ENCODE measurements around the gene CORO6.
A peak's percentile ranks its signal among the peaks of the same experiment; 100 is the strongest.

Gene CORO6

GRCh38 chr17:29640413-29640812 is 17.7 kb upstream of the CORO6 start:
- H3K4me3 ChIP-seq (ENCODE audit: low read depth, low read length): no peak overlapping the region
- DNase-seq (ENCODE audit: low read depth): peak; percentile 69

GRCh38 chr17:29633886-29634285 is 11.2 kb upstream of the CORO6 start:
- H3K4me3 ChIP-seq (ENCODE audit: low read depth, low read length): no peak overlapping the region
- no peak for DNase-seq (ENCODE audit: low read depth)

- DNase-seq (ENCODE audit: low read depth): no peak
- H3K4me3 ChIP-seq (ENCODE audit: low read depth, low read length): no peak overlapping the region
Measured at GRCh38 chr17:29630630-29631193, 8.0 kb upstream of the CORO6 start.

DNA sequence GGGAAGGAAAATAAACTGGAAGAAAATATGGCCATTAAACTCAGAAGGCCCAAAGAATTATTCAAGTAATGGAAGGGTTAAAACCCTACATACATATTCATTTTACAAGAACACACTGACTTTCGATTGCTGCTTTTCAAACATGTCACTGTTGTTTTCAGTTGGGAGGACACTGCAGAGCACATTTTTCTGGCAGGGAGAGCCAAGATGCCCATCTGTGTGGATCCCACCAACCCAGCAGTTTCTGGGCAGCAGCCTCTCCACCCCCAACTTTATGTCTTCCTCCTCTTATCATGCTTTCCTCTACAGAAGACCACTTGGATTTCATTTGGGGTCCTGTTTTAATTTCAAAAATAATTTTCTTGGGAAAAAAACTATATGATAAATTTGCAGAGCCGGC is 7.1 kb upstream of the CORO6 start:
- H3K4me3 ChIP-seq (ENCODE audit: low read depth, low read length): no peak overlapping the region
- no peak for DNase-seq (ENCODE audit: low read depth)

DNA sequence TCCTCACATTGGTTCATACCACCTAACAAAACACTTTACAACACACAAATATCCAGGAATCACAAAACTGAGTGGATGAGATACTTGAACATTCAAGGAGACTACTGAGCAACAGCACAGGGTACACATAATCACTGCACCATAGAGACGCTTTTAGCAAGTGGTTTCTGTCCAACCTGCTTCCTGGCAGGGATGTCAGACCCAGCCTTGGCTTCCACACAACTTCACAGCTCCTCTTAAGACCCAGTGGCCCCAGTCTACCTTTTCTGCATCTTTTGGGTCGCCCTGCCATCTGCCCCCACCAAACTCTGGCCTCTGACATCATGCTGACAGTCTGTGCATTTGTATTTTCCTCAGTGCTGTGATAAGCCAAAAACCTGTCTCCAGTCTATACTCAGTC is 5.9 kb upstream of the CORO6 start:
- no peak for DNase-seq (ENCODE audit: low read depth)

GRCh38 chr17:29627951-29628350 is 5.2 kb upstream of the CORO6 start:
- no peak overlapping the region for H3K4me3 ChIP-seq (ENCODE audit: low read depth, low read length)
- no peak for DNase-seq (ENCODE audit: low read depth)

More for the DNA sequence above, 5.9 kb upstream of the CORO6 start:
- no peak overlapping the region for H3K4me3 ChIP-seq (ENCODE audit: low read depth, low read length)

GRCh38 chr17:29625037-29625750 is 2.5 kb upstream of the CORO6 start:
- no peak for DNase-seq (ENCODE audit: low read depth)
- H3K4me3 ChIP-seq (ENCODE audit: low read depth, low read length): no peak overlapping the region

DNA sequence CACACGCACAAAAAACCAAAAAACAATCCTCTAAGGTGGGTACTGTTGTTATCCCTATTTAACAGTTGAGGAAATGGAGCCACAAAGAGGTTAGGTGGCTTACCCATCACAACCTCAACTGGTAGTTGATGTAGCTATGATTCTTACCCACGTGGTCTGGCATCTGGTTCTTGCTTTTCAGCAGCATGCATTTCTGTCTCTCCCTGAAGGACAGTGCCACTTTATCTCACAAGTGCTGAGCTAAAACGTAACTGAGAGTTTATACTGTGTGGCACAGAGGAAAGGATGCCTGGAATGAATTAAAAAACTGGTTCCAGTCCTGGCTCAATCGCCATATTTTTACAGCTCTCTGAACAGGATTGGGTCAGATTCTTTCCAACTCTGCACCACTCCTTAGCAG is 1.9 kb upstream of the CORO6 start:
- H3K4me3 ChIP-seq (ENCODE audit: low read depth, low read length): no peak overlapping the region
- DNase-seq (ENCODE audit: low read depth): no peak

DNA sequence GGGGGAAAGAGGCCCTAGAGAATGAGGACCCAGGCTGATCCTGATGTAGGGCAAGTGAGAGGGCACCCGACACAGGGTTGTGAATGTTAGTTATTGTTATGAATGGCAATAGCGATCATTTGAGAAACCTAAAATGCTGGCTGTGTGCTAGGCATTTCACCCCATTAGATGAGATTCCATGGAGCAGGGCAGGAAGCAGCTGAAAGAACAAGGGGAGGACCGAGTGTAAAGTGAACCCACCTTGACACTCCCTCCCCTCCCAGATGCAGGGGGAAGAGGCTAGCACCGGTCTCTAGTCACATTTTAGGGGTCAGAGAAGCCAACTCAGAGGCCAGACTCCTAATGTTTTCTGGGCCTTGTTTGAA is 553 bp upstream of the CORO6 start:
- H3K4me3 ChIP-seq (ENCODE audit: low read depth, low read length): peak overlapping the region; percentile 76
- DNase-seq (ENCODE audit: low read depth): no peak

GRCh38 chr17:29621751-29622194 is 939 bp downstream of the CORO6 start:
- H3K4me3 ChIP-seq (ENCODE audit: low read depth, low read length): peak overlapping the region; percentile 76

DNA sequence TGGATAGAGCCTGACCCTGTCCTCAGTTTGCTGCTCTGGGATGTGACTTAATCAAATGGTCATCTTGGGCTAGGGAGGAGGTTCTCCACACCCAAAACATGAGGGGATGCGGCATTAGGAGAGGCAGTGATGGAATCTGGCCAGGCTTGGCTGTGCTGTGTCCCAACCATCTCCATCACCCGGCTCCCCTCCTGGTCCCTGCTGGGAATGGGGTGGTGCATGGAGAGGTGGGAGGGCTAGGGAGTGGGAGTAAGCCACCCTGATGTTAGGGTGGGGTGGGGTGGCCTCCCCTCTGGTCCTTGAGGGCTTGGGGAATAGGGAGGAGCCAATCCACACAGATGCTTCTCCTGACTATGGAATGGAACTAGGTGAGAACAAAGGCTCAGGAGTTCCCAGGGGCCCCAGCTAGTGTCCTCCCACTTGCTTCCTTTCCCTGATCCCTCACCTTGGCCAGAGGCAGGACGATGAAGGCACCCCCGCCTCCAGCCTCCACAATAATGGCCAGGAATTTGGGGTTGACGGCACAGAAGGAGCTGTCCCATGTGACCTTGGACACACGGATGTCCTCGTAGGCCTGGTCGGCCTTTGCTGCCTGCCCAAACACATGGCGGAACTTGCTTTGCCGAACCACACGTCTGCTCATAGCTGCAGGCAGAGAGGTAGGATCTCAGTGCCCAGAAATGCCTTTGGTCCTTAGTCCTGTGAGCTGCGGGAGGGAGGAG is 1.8 kb downstream of the CORO6 start:
- no peak for DNase-seq (ENCODE audit: low read depth)
- H3K4me3 ChIP-seq (ENCODE audit: low read depth, low read length): no peak overlapping the region

More at GRCh38 chr17:29621751-29622194, 939 bp downstream of the CORO6 start:
- DNase-seq (ENCODE audit: low read depth): no peak

DNA sequence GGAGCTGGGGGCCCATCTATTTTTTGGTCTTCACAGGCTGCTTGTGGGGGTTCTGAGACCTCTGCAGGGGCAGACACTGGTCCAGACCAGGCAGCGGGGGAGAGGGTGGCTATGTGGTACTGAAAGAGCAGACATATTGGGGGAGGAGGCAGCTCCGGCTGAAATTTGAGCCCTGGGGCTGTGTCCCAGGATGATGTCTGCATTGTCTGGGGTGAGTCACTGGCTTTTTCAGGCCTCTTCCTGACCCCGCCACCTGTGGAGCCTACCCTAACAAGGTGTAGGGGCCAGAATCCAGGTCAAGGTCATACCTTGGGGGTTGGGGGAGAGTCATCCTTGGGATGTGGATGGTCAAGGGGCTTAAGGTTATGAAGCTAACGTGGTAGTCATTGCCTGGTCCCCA is 2.4 kb downstream of the CORO6 start:
- no peak for DNase-seq (ENCODE audit: low read depth)

GRCh38 chr17:29619251-29619650 is 3.5 kb downstream of the CORO6 start:
- no peak overlapping the region for H3K4me3 ChIP-seq (ENCODE audit: low read depth, low read length)
- DNase-seq (ENCODE audit: low read depth): no peak

More for the DNA sequence above, 2.4 kb downstream of the CORO6 start:
- H3K4me3 ChIP-seq (ENCODE audit: low read depth, low read length): no peak overlapping the region

DNA sequence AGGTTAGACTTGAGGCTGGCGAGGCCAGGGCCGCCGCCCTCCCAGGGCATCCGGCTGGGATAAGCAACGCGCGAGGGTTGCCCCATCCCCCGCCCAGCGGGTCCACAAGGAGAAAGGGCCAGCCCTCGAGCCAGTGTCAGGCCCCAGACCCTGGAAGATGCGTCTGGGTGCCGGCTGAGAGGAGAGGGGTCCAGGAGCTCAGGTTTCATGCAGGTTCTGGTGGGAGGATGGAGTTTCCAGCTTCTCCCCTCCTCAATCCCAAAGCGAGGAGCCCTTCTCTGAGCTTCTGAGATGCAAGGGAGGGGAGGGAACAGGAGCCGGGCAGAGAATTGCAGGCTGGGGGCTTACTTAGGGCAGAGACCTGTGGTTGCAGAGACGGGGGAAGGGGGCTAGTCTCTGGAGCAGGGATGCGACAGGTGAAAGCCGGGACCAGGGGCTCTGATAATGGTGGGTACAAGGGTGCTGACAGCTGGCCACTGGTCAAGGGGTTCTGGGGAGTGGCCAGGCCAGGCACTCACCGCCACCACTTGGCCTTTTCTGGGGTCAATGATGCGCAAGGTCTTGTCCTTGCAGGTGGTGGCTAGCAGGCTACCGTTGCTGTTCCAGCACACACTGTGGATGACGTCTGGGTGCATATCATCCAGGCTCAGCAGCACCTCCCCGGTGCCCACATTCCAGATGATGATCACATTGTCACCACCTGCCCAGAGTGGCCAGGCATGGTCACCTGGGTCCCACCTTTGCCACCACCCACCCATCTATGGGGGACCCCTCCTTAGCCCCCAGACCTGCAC is 4.2 kb downstream of the CORO6 start:
- no peak overlapping the region for H3K4me3 ChIP-seq (ENCODE audit: low read depth, low read length)

DNA sequence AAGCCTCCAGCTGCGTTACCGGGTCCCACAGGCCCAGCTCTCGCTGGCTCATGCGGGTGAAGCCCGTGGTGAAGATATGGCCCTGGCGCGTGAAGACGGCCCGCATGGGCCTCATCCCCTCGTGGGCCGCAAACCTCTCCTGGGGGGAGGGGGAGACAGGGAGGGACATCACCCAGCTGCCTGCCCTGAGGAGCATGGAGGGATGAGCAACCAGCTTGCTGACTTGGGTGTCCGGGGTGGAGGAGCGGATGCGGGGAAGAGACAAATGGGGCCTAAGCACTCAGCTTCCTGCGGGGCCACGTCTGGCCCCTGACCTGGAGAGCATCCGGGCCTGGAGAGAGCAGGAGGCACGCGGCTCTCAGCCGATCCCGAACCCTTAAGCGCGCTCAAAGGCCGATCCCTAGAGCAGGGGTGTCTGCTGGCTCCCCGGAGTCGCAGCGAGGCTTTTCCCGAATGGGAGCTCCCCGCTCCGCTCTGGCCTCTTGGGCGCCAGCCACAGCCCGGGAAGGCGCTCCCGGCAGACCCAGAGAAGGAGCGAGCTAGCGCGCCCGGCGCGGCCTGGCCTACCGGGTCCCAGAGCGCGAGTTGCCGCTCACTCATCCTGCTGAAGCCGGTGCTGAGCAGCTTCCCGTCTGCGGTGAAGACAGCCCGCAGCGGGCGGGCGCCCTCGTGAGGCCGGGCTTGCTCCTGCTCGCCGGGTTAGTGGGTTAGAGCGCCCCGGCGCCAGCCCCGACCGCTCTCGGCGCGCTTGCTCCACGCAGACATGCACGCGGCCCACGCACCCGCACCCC is 5.0 kb downstream of the CORO6 start:
- peak overlapping the region; percentile 21 for H3K4me3 ChIP-seq (ENCODE audit: low read depth, low read length)
- no peak for DNase-seq (ENCODE audit: low read depth)

More for the DNA sequence above, 4.2 kb downstream of the CORO6 start:
- no peak for DNase-seq (ENCODE audit: low read depth)

GRCh38 chr17:29617125-29617480 is 5.6 kb downstream of the CORO6 start:
- H3K4me3 ChIP-seq (ENCODE audit: low read depth, low read length): peak overlapping the region; percentile 5
- no peak for DNase-seq (ENCODE audit: low read depth)

- H3K4me3 ChIP-seq (ENCODE audit: low read depth, low read length): peak overlapping the region; percentile 40
- DNase-seq (ENCODE audit: low read depth): no peak
Measured at GRCh38 chr17:29616300-29617048, 6.2 kb downstream of the CORO6 start.

DNA sequence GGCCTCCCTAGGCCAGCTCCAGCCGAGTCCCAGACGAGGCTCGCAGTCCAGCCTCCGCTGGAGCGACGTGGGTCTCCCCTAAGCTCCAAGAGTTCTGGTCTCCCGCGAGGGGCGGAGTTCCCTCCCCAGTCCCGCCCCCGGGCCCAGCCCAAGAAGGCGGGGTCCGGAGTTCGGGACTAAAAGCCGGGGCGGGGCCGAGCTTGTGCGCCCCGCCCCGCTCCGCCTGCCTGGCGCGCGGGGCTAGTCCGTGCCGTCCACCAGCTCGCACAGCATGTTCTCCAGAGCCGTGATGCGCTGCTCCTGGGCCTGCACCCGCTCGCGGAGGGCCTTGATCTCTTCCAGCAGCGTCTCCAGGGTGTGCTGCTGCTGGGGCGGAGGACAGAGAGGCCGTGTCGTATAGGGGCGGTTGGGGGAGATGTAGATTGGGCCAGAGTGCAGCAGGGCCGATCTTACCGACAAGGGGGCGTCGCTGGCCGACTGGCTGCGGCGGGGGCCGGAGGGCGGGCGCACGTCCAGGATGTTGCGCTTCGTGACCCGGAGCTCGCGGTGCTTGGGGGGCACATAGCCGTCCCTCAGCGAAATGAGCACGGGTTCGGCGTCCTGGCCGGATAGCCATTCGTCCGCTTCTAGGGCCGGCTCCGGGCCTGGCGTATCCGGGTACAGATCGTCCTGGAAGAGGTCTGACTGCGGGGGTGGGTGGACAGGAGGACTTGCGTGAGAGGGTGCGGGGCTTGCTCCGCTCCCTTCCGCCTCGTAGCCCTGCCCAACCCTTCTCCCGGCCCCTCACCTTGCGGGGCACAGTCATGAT is 7.0 kb downstream of the CORO6 start:
- DNase-seq (ENCODE audit: low read depth): peak; percentile 41

More for the DNA sequence above, 7.0 kb downstream of the CORO6 start:
- H3K4me3 ChIP-seq (ENCODE audit: low read depth, low read length): peak overlapping the region; percentile 40
